HL-60 (cell line): ENCODE data around the gene ELOVL6.

Source experiments
- DNase-seq, 2 experiments: peaks; one replicate each; pipeline ENCODE4 v3.0.0-alpha.2; 2010 to 2020; ENCODE audit warnings: low read depth in 1 of 2, low spot score in 1 of 2
- H3K27ac ChIP-seq: fragments of 250-450 bp; sonication (Bioruptor Pico); replicated peaks from 2 replicates; pipeline ENCODE4 v1.5.1; 2020; ENCODE audit warnings: mild to moderate bottlenecking, moderate library complexity
- H3K27me3 ChIP-seq: fragments of 250-450 bp; sonication (Bioruptor Pico); 2 replicates; pipeline ENCODE4 v1.5.1; 2021; ENCODE audit warnings: mild to moderate bottlenecking, moderate library complexity; ENCODE audit not compliant: insufficient read depth, poor library complexity, severe bottlenecking
- H3K4me3 ChIP-seq: replicated peaks from 2 replicates; pipeline ENCODE4 v1.5.1; 2011; ENCODE audit warnings: mild to moderate bottlenecking, control low read depth, low read length; ENCODE audit not compliant: insufficient read depth
- CTCF ChIP-seq: IDR thresholded peaks from one replicate; pipeline ENCODE4 v1.5.1; 2011; ENCODE audit warnings: low read length, control low read depth, inconsistent platforms; ENCODE audit not compliant: insufficient read depth
- GABPA ChIP-seq: IDR thresholded peaks from 2 replicates; pipeline ENCODE4 v1.6.1; 2012; ENCODE audit warnings: low read depth
- POLR2AphosphoS5 ChIP-seq: IDR thresholded peaks from 2 replicates; pipeline ENCODE4 v1.6.1; 2012; ENCODE audit warnings: low read depth
- SPI1 ChIP-seq: IDR thresholded peaks from 2 replicates; pipeline ENCODE4 v1.6.1; 2012; ENCODE audit warnings: low read depth, mild to moderate bottlenecking, borderline replicate concordance
- TF ChIP-seq, protein P1 (sequence below): IDR thresholded peaks from 2 replicates; pipeline ENCODE4 v1.6.1; 2012; ENCODE audit warnings: low read depth; ENCODE audit not compliant: insufficient replicate concordance

ELOVL6 gene

GRCh38 chr4:110135076-110135475, 63.3 kb downstream of the ELOVL6 start:
- TF ChIP-seq SPI1 (no peak), CTCF (no peak), POLR2AphosphoS5 (no peak), GABPA (no peak)
- TF ChIP-seq, protein P1, sequence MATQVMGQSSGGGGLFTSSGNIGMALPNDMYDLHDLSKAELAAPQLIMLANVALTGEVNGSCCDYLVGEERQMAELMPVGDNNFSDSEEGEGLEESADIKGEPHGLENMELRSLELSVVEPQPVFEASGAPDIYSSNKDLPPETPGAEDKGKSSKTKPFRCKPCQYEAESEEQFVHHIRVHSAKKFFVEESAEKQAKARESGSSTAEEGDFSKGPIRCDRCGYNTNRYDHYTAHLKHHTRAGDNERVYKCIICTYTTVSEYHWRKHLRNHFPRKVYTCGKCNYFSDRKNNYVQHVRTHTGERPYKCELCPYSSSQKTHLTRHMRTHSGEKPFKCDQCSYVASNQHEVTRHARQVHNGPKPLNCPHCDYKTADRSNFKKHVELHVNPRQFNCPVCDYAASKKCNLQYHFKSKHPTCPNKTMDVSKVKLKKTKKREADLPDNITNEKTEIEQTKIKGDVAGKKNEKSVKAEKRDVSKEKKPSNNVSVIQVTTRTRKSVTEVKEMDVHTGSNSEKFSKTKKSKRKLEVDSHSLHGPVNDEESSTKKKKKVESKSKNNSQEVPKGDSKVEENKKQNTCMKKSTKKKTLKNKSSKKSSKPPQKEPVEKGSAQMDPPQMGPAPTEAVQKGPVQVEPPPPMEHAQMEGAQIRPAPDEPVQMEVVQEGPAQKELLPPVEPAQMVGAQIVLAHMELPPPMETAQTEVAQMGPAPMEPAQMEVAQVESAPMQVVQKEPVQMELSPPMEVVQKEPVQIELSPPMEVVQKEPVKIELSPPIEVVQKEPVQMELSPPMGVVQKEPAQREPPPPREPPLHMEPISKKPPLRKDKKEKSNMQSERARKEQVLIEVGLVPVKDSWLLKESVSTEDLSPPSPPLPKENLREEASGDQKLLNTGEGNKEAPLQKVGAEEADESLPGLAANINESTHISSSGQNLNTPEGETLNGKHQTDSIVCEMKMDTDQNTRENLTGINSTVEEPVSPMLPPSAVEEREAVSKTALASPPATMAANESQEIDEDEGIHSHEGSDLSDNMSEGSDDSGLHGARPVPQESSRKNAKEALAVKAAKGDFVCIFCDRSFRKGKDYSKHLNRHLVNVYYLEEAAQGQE, result no peak
- Histone ChIP-seq H3K27me3 (peaks cover 3% of the 10 kb centered on the region), H3K27ac (no peak overlapping the region), H3K4me3 (no peak overlapping the region)
- peak in 1 of 2 experiments; percentile 15 for DNase-seq

DNA sequence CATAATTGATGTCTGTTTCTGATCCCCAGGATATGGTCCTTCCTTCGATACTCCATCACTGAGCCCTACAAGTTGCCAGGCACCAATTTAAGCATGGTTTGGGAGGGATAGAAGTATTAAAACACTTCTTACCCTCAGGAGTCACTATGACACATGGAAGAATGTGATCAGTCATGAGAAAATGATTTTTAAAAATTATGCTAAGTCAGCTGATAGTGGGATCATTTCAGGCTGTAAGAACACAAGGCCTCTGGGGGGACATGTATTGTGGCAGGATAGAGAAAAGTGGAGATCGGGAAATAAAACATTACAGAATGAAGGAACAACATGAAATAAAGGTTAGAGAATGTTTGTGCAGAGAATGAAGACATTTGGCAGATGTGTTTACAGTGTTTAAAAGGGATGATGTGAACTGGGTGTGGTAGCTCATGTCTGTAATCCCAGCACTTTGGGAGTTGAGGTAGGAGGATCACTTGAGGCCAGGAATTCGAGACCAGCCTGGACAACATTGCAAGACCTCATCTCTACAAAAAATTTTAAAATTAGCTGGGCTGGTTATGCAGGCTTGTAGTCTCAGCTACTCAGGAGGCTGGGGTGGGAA, 64.0 kb downstream of the ELOVL6 start:
- TF ChIP-seq GABPA (no peak), SPI1 (no peak), CTCF (no peak), POLR2AphosphoS5 (no peak)
- TF ChIP-seq, protein P1, result no peak
- peaks cover 3% of the 10 kb centered on the region for H3K27me3 ChIP-seq
- no peak overlapping the region for H3K4me3 ChIP-seq
- H3K27ac ChIP-seq, result no peak overlapping the region
- no peak for DNase-seq

DNA sequence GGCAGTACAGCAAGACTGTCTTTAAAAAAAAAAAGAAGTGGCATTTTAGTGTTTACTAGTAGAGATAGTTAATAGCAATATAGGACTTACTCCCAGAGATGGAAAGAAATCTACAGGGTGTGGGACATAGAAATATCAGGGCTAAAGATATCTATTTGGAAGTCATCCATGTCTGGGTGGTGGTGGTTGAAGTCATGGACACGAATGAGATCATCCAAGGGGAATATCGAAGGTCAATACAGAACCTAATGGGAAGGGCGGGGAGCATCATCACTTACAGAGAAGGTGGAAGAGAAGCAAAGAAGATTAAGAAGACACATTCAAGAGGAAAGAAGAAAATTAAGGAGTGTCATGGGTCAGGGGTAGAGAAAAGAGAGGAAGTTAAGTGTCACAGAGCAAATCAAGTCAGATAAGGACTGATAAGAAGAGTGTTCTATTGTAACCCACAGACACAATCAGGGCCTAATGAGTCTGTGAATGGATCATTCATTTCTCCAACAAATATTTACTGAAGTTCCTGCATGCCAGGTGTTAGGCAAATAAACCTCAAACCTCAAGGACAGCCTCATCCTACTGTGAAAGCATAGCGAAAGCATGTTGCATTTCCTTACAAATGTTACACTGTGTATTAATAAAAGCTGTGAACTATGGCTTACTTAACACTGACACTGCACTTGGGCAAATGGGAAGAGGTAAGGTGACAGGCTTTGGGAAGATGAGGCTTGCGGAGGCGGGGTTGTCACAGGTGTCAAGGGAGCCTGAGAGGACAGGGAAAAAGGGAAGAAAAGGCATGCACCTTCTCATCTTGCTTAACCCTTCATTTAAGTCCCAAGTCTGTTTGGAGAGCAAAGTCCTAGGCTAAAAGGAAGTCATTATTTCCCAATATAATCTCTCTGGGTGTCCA, 65.3 kb downstream of the ELOVL6 start:
- Histone ChIP-seq H3K4me3 (no peak overlapping the region), H3K27me3 (peaks cover 3% of the 10 kb centered on the region), H3K27ac (no peak overlapping the region)
- DNase-seq, result no peak
- TF ChIP-seq POLR2AphosphoS5, result no peak
- TF ChIP-seq CTCF, result no peak
- TF ChIP-seq SPI1, result no peak
- no peak for TF ChIP-seq GABPA
- TF ChIP-seq, protein P1, result no peak
